Measurements from ENCODE around the gene PCGF2. TPM values are rescaled to one million over a fixed set of nuclear protein-coding genes. Genes with fewer than 3 reads are reported as not detected.

The PCGF2 gene
- total RNA-seq, 2 experiments from 2014 or later = 1.6 to 1.7 TPM

- Mint-ChIP-seq H3K27ac (peak overlapping the region; percentile 93), H3K9me3 (ENCODE audit: low read depth) (no peaks in the 10 kb centered on the region), H3K4me3 (peak overlapping the region; percentile 95), H3K27me3 (no peaks in the 10 kb centered on the region), H3K36me3 (ENCODE audit: low read depth) (peaks cover 75% of the 10 kb centered on the region), H3K4me1 (peaks cover 55% of the 10 kb centered on the region)
- no peak for DNase-seq
- ChIA-PET POLR2A (no interaction called here), CTCF (interaction anchor here (1.3 to 2.4 kb wide), 5 partner anchors 10 to 40 kb away, joined by 3 to 16 read pairs (median 9); no protein-coding TSS in a partner anchor)
- intact Hi-C loops (cut with DNase I, micrococcal nuclease) = no loop called here
- ATAC-seq = no peak
These were observed 40.3 kb downstream of the PCGF2 start for GRCh38 chr17:38707678-38708351.

- peak overlapping the region; percentile 93 for H3K27ac Mint-ChIP-seq
- peaks cover 66% of the 10 kb centered on the region for H3K36me3 Mint-ChIP-seq (ENCODE audit: low read depth)
- peaks cover 50% of the 10 kb centered on the region for H3K4me1 Mint-ChIP-seq
- H3K4me3 Mint-ChIP-seq = peak overlapping the region; percentile 95
- ATAC-seq (no peak), DNase-seq (peak; percentile 48)
- H3K27me3 Mint-ChIP-seq = no peaks in the 10 kb centered on the region
- H3K9me3 Mint-ChIP-seq (ENCODE audit: low read depth) = no peaks in the 10 kb centered on the region
- intact Hi-C loops (cut with DNase I, micrococcal nuclease) = no loop called here
- ChIA-PET CTCF (interaction anchor here (0.6 to 2.4 kb wide), 10 partner anchors 11 to 91 kb away, joined by 3 to 16 read pairs (median 5); partner anchors contain the start of genes EPOP and PSMB3), POLR2A (interaction anchor here (0.5 to 1.6 kb wide), 5 partner anchors 8 to 45 kb away, joined by 3 to 5 read pairs (median 4); no protein-coding TSS in a partner anchor)
These were observed 41.5 kb downstream of the PCGF2 start for GRCh38 chr17:38706505-38707216.

GRCh38 chr17:38705803-38706504, 42.2 kb downstream of the PCGF2 start:
- H3K4me3 Mint-ChIP-seq = peak overlapping the region; percentile 95
- H3K27me3 Mint-ChIP-seq = no peaks in the 10 kb centered on the region
- H3K4me1 Mint-ChIP-seq = peaks cover 48% of the 10 kb centered on the region
- CTCF ChIA-PET = interaction anchor here (0.6 to 1.8 kb wide), 8 partner anchors 12 to 61 kb away, joined by 3 to 16 read pairs (median 6); partner anchors contain the start of genes EPOP and PSMB3
- H3K9me3 Mint-ChIP-seq (ENCODE audit: low read depth) = no peaks in the 10 kb centered on the region
- H3K27ac Mint-ChIP-seq = peak overlapping the region; percentile 93
- no peak for ATAC-seq
- peak; percentile 55 for DNase-seq
- POLR2A ChIA-PET = interaction anchor here (0.9 to 1.6 kb wide), 4 partner anchors 9 to 46 kb away, joined by 3 to 5 read pairs (median 4); no protein-coding TSS in a partner anchor
- intact Hi-C loops (cut with DNase I, micrococcal nuclease) = no loop called here
- H3K36me3 Mint-ChIP-seq (ENCODE audit: low read depth) = peaks cover 59% of the 10 kb centered on the region

GRCh38 chr17:38705523-38705802, 42.7 kb downstream of the PCGF2 start:
- POLR2A ChIA-PET = interaction anchor here (1.0 to 1.4 kb wide), 3 partner anchors 23 to 148 kb away, joined by 3 to 7 read pairs (median 3); partner anchors contain the start of gene RPL23
- H3K36me3 Mint-ChIP-seq (ENCODE audit: low read depth) = peaks cover 55% of the 10 kb centered on the region
- H3K4me1 Mint-ChIP-seq = peaks cover 48% of the 10 kb centered on the region
- CTCF ChIA-PET = interaction anchor here (1.0 to 1.4 kb wide), 2 partner anchors 30 to 448 kb away, joined by 3 to 5 read pairs; no protein-coding TSS in a partner anchor
- no peaks in the 10 kb centered on the region for H3K27me3 Mint-ChIP-seq
- H3K27ac Mint-ChIP-seq = no peak overlapping the region
- no peak for ATAC-seq
- H3K9me3 Mint-ChIP-seq (ENCODE audit: low read depth) = no peaks in the 10 kb centered on the region
- peak overlapping the region; percentile 95 for H3K4me3 Mint-ChIP-seq
- intact Hi-C loops (cut with DNase I, micrococcal nuclease) = no loop called here
- no peak for DNase-seq

- peaks cover 48% of the 10 kb centered on the region for H3K4me1 Mint-ChIP-seq
- ChIA-PET POLR2A (interaction anchor here (0.6 to 1.4 kb wide), 5 partner anchors 14 to 163 kb away, joined by 3 to 7 read pairs (median 3); partner anchors contain the start of gene RPL23), CTCF (interaction anchor here (0.6 to 1.4 kb wide), 5 partner anchors 24 to 449 kb away, joined by 3 to 5 read pairs (median 4); partner anchors contain the start of gene EPOP)
- no peaks in the 10 kb centered on the region for H3K27me3 Mint-ChIP-seq
- peak within 1 kb of the TSS; percentile 100 for H3K27ac Mint-ChIP-seq
- H3K4me3 Mint-ChIP-seq = peak within 1 kb of the TSS; percentile 95
- intact Hi-C loops (cut with DNase I, micrococcal nuclease) = loop anchor here (5.0 kb wide), 6 partner anchors 447 to 1298 kb away; partner anchors contain the start of genes SYNRG (in 2 of the 2), ACACA (in 1 of the 2), FBXL20 (in 1 of the 2) and MED1 (in 1 of the 2)
- peak; percentile 83 for DNase-seq
- no peak for ATAC-seq
- H3K36me3 Mint-ChIP-seq (ENCODE audit: low read depth) = peaks cover 53% of the 10 kb centered on the region
- H3K9me3 Mint-ChIP-seq (ENCODE audit: low read depth) = no peaks in the 10 kb centered on the region
These were observed 43.3 kb downstream of the PCGF2 start, which contains the start of gene MLLT6 for GRCh38 chr17:38704606-38705522. Gene MLLT6, plus strand, starts transcription at chr17:38705273. Its CDS starts 360 bp downstream, at chr17:38705633.

GRCh38 chr17:38703742-38704605, 44.2 kb downstream of the PCGF2 start:
- no peaks in the 10 kb centered on the region for H3K27me3 Mint-ChIP-seq
- H3K4me3 Mint-ChIP-seq = peak overlapping the region; percentile 95
- peaks cover 50% of the 10 kb centered on the region for H3K4me1 Mint-ChIP-seq
- no peaks in the 10 kb centered on the region for H3K9me3 Mint-ChIP-seq (ENCODE audit: low read depth)
- peaks cover 45% of the 10 kb centered on the region for H3K36me3 Mint-ChIP-seq (ENCODE audit: low read depth)
- intact Hi-C loops (cut with DNase I, micrococcal nuclease) = loop anchor here (2.0 to 5.0 kb wide), 8 partner anchors 121 to 1297 kb away; partner anchors contain the start of genes SYNRG (in 2 of the 2), ACACA (in 1 of the 2), CWC25 (in 1 of the 2) and FBXL20 (in 1 of the 2)
- ATAC-seq = peak; percentile 12
- ChIA-PET POLR2A (interaction anchor here (0.6 to 1.4 kb wide), 5 partner anchors 15 to 164 kb away, joined by 3 to 7 read pairs (median 3); partner anchors contain the start of gene RPL23), CTCF (interaction anchor here (0.6 to 1.4 kb wide), 6 partner anchors 25 to 450 kb away, joined by 3 to 5 read pairs (median 4); partner anchors contain the start of gene EPOP)
- peak overlapping the region; percentile 100 for H3K27ac Mint-ChIP-seq
- peak; percentile 93 for DNase-seq

- H3K9me3 Mint-ChIP-seq (ENCODE audit: low read depth) = no peaks in the 10 kb centered on the region
- H3K27me3 Mint-ChIP-seq = no peaks in the 10 kb centered on the region
- intact Hi-C loops (cut with DNase I, micrococcal nuclease) = loop anchor here (2.0 to 5.0 kb wide), 8 partner anchors 122 to 1296 kb away; partner anchors contain the start of genes SYNRG (in 2 of the 2), ACACA (in 1 of the 2), CWC25 (in 1 of the 2) and FBXL20 (in 1 of the 2)
- ATAC-seq (no peak), DNase-seq (no peak)
- POLR2A ChIA-PET = interaction anchor here (1.2 to 3.4 kb wide), 2 partner anchors 27 to 165 kb away, joined by 3 to 20 read pairs; partner anchors contain the start of gene EPOP
- CTCF ChIA-PET = interaction anchor here (0.5 to 0.7 kb wide), 3 partner anchors 24 to 145 kb away, joined by 3 read pairs; no protein-coding TSS in a partner anchor
- H3K4me1 Mint-ChIP-seq = peaks cover 49% of the 10 kb centered on the region
- peak overlapping the region; percentile 95 for H3K4me3 Mint-ChIP-seq
- peaks cover 41% of the 10 kb centered on the region for H3K36me3 Mint-ChIP-seq (ENCODE audit: low read depth)
- H3K27ac Mint-ChIP-seq = peak overlapping the region; percentile 100
These were observed 45.0 kb downstream of the PCGF2 start for GRCh38 chr17:38702916-38703741.

- Mint-ChIP-seq H3K4me1 (peaks cover 48% of the 10 kb centered on the region), H3K4me3 (peak overlapping the region; percentile 95), H3K27ac (peak overlapping the region; percentile 100), H3K36me3 (ENCODE audit: low read depth) (peaks cover 33% of the 10 kb centered on the region), H3K27me3 (no peaks in the 10 kb centered on the region), H3K9me3 (ENCODE audit: low read depth) (no peaks in the 10 kb centered on the region)
- DNase-seq (peak; percentile 92), ATAC-seq (peak; percentile 10)
- ChIA-PET CTCF (interaction anchor here (0.5 to 2.1 kb wide), 5 partner anchors 25 to 144 kb away, joined by 3 to 11 read pairs (median 4); no protein-coding TSS in a partner anchor), POLR2A (interaction anchor here (0.7 to 3.4 kb wide), 4 partner anchors 26 to 186 kb away, joined by 3 to 20 read pairs (median 4); partner anchors contain the start of genes EPOP and PSMB3)
- intact Hi-C loops (cut with DNase I, micrococcal nuclease) = loop anchor here (2.0 to 5.0 kb wide), 8 partner anchors 122 to 1295 kb away; partner anchors contain the start of genes SYNRG (in 2 of the 2), ACACA (in 1 of the 2), CWC25 (in 1 of the 2) and FBXL20 (in 1 of the 2)
These were observed 45.8 kb downstream of the PCGF2 start for GRCh38 chr17:38702166-38702915.
